Epithelial cell of esophagus (primary cell): Measurements from ENCODE around the gene MGST3.

Experiments
- DNase-seq: peaks from one replicate; pipeline ENCODE4 v3.0.0; 2010; ENCODE audit warnings: low read depth
- H3K4me3 ChIP-seq: 2 replicates; pipeline ENCODE4 v1.5.1; 2011; ENCODE audit warnings: mild to moderate bottlenecking, low read length, control low read depth
- CTCF ChIP-seq: IDR thresholded peaks from 2 replicates; pipeline ENCODE4 v1.5.1; 2011; ENCODE audit warnings: low read depth, mild to moderate bottlenecking, low read length, control low read depth, inconsistent platforms; ENCODE audit not compliant: insufficient read depth; ENCODE audit errors: missing control alignments

Gene MGST3

DNA sequence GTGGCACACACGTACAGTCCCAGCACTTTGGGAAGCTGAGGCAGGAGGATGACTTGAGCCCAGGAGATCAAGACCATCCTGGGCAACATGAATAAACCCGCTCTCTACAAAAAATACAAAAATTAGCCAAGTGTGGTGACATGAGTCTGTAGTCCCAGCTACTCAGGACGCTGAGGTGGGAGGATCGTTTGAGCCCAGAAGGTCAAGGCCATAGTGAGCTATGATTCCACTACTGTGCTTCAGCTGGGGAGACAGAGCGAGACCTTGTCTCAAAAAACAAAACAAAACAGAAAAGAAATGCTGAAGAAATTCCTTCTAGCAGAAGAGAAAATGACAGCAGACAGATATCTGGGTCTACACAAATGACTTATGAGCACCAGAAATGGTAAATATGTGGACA, 57.0 kb downstream of the MGST3 start:
- no peak for TF ChIP-seq CTCF
- H3K4me3 ChIP-seq = no peak overlapping the region
- no peak for DNase-seq

- no peak for TF ChIP-seq CTCF
- no peak for DNase-seq
- no peak overlapping the region for H3K4me3 ChIP-seq
These were observed 64.0 kb downstream of the MGST3 start for GRCh38 chr1:165695031-165695430.

- peak overlapping the region; percentile 85 for H3K4me3 ChIP-seq
- DNase-seq = peak; percentile 81
- TF ChIP-seq CTCF = no peak
These were observed 65.6 kb downstream of the MGST3 start for GRCh38 chr1:165696625-165697100.

- peak overlapping the region; percentile 85 for H3K4me3 ChIP-seq
- DNase-seq = peak; percentile 31
These were observed 66.5 kb downstream of the MGST3 start for GRCh38 chr1:165697491-165697880.

DNA sequence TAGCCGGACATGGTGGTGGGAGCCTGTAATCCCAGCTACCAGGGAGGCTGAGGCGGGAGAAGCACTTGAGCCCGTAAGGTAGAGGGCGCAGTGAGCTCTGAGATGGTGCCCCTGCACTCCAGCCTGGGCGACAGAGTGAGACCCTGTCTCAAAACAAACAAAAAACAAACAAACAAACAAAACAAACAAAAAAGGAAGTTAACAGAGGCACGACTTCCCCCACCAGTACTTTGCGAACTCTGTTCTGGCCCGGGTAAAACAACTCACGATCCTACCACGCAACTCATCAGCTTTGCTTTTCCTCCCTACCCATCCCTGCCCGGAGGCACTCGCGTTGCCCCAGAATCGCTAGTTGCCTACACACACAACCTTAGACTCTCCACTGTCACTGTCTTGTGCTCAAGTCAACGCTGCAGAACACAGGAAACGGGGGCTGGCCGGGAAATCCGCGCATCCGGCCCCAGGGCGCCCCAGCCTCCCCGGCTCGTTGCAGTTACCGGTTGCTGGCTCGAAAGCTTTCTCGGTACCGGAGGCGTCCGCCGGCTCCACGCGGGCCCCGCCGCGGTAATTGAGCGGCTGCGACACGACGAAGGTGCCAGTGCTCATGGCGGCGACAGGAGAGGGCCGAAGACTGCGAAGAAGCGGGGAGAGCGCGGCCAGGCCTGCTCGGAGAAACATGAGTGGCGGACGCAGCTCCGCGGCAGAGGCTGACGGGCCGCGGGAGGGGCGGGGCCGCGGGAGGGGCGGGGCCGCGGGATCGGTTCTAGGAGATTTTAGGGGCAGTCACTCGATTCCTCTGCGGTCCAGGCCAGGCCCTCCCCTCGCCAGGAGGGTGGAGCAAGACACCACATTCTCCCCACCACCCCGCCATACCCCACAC, 67.1 kb downstream of the MGST3 start, which contains the start of gene ALDH9A1:
ALDH9A1 (minus strand) TSS at position 682 of the 880 bp plus-strand sequence; CDS start at position 678, 4 bp downstream.
- peak; percentile 84 for DNase-seq
- peak; percentile 35 for TF ChIP-seq CTCF
- peak within 1 kb of the TSS; percentile 85 for H3K4me3 ChIP-seq

More at GRCh38 chr1:165697491-165697880, 66.5 kb downstream of the MGST3 start:
- no peak for TF ChIP-seq CTCF

DNA sequence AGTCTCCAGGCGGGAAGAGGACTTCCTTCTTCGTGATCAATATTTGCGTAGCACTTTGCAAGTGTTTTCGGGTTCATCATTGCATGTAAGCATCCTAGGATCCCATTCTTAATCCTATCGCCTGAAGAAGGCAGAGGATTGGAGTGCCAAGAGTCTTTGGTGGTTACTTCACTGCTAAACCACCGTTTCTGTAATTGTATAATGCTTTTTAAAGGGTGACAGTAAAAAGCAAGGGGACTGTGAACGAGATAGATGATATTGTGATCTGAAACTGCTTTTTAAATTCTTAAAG, 67.7 kb downstream of the MGST3 start:
- TF ChIP-seq CTCF = no peak
- peak overlapping the region; percentile 85 for H3K4me3 ChIP-seq
- no peak for DNase-seq
